A673 (cell line): ENCODE measurements around the gene SLC19A1.

Experiments
- EZH2 ChIP-seq: fragments of 200-600 bp; sonication (generic); IDR thresholded peaks from 2 replicates; pipeline ENCODE4 v1.6.1; 2017; ENCODE audit warnings: borderline replicate concordance, low read depth, mild to moderate bottlenecking, mixed read lengths, antibody characterized with exemption, low read length; ENCODE audit not compliant: poor library complexity, severe bottlenecking
- TF ChIP-seq, protein P1 (sequence below): fragments of 300-800, 200-600 bp; sonication (generic); conservative IDR thresholded peaks from 2 replicates; pipeline ENCODE4 v1.5.1; 2017; ENCODE audit warnings: low read depth, mild to moderate bottlenecking, antibody characterized with exemption, low read length, moderate library complexity, mixed read lengths

- TF ChIP-seq, protein P1, sequence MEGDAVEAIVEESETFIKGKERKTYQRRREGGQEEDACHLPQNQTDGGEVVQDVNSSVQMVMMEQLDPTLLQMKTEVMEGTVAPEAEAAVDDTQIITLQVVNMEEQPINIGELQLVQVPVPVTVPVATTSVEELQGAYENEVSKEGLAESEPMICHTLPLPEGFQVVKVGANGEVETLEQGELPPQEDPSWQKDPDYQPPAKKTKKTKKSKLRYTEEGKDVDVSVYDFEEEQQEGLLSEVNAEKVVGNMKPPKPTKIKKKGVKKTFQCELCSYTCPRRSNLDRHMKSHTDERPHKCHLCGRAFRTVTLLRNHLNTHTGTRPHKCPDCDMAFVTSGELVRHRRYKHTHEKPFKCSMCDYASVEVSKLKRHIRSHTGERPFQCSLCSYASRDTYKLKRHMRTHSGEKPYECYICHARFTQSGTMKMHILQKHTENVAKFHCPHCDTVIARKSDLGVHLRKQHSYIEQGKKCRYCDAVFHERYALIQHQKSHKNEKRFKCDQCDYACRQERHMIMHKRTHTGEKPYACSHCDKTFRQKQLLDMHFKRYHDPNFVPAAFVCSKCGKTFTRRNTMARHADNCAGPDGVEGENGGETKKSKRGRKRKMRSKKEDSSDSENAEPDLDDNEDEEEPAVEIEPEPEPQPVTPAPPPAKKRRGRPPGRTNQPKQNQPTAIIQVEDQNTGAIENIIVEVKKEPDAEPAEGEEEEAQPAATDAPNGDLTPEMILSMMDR = no peak
- no peak for TF ChIP-seq EZH2
Observed at GRCh38 chr21:45570826-45571601, 28.8 kb upstream of the SLC19A1 start.
